ENCODE data around the gene PATL2.

- no peak for TF ChIP-seq CTCF (IDR thresholded peaks at IDR 0.05)
- TF ChIP-seq EZH2 (IDR thresholded peaks at IDR 0.05; ENCODE audit: borderline replicate concordance, insufficient read depth, low read depth, low read length, poor library complexity, severe bottlenecking), result no peak
Observed at GRCh38 chr15:44656913-44657312, 54.2 kb downstream of the PATL2 start.

Measured in B cell (primary cell).